Fibroblast of lung (primary cell): Measurements from ENCODE around the gene GPR25. TPM values are rescaled to one million over a fixed set of nuclear protein-coding genes. Genes with fewer than 3 reads are reported as not detected.

ENCODE experiments used
- DNase-seq, 2 donors: peaks; one replicate each; pipeline versions ENCODE4 v3.0.0 to v3.0.0-alpha.2; 2010; ENCODE audit warnings: low read depth in 2 of 2
- H2AFZ ChIP-seq: 2 replicates; pipeline ENCODE4 v1.5.1; 2012; ENCODE audit warnings: low read length, control low read depth, inconsistent platforms
- H3K27ac ChIP-seq: 2 replicates; pipeline ENCODE4 v1.5.1; 2011; ENCODE audit warnings: low read length, control low read depth; ENCODE audit not compliant: insufficient read depth
- H3K27me3 ChIP-seq: 2 replicates; pipeline ENCODE4 v1.5.1; 2011; ENCODE audit warnings: mild to moderate bottlenecking, low read length; ENCODE audit not compliant: control insufficient read depth, insufficient read depth
- H3K36me3 ChIP-seq: 2 replicates; pipeline ENCODE4 v1.5.1; 2011; ENCODE audit warnings: low read length; ENCODE audit not compliant: control insufficient read depth, insufficient read depth
- H3K4me1 ChIP-seq: 2 replicates; pipeline ENCODE4 v1.5.1; 2011; ENCODE audit warnings: low read length; ENCODE audit not compliant: control insufficient read depth, insufficient read depth; ENCODE audit errors: extremely low read depth
- H3K4me2 ChIP-seq: 2 replicates; pipeline ENCODE4 v1.5.1; 2011; ENCODE audit warnings: low read length, control low read depth; ENCODE audit not compliant: insufficient read depth; ENCODE audit errors: extremely low read depth
- H3K4me3 ChIP-seq, 4 experiments: fragments of 200-600 bp in 1 of 4; sonication (generic) in 1 of 4; replicated peaks in 1 of 4; 2 replicates each; pipeline ENCODE4 v1.5.1; 2011 to 2016; ENCODE audit warnings: low read length in 4 of 4, low read depth in 3 of 4, mild to moderate bottlenecking in 3 of 4, control low read depth in 2 of 4, inconsistent platforms in 1 of 4, mixed read lengths in 1 of 4; ENCODE audit not compliant: insufficient read depth in 1 of 4; ENCODE audit errors: control extremely low read depth in 1 of 4
- H3K79me2 ChIP-seq: 2 replicates; pipeline ENCODE4 v1.5.1; 2012; ENCODE audit warnings: mild to moderate bottlenecking, low read length, inconsistent platforms; ENCODE audit not compliant: control insufficient read depth, insufficient read depth
- H3K9ac ChIP-seq: 2 replicates; pipeline ENCODE4 v1.5.1; 2011; ENCODE audit warnings: mild to moderate bottlenecking, low read length, control low read depth; ENCODE audit not compliant: insufficient read depth
- H3K9me3 ChIP-seq: 2 replicates; pipeline ENCODE4 v1.5.1; 2012; ENCODE audit warnings: low read depth, low read length; ENCODE audit not compliant: control insufficient read depth, insufficient read depth
- H4K20me1 ChIP-seq: 2 replicates; pipeline ENCODE4 v1.5.1; 2011; ENCODE audit warnings: low read length; ENCODE audit not compliant: control insufficient read depth, insufficient read depth; ENCODE audit errors: extremely low read depth
- CTCF ChIP-seq, 2 donors: IDR thresholded peaks in 1 of 2; conservative IDR thresholded peaks in 1 of 2; 1 replicate in 1 of 2; 2 replicates in 1 of 2; pipeline ENCODE4 v1.5.1; 2011 to 2012; ENCODE audit warnings: low read length in 2 of 2, control low read depth in 1 of 2, inconsistent platforms in 1 of 2, low read depth in 1 of 2, mild to moderate bottlenecking in 1 of 2
- EZH2 ChIP-seq: IDR thresholded peaks from 2 replicates; pipeline ENCODE4 v1.5.1; 2012; ENCODE audit warnings: low read length, control low read depth, mild to moderate bottlenecking; ENCODE audit errors: missing control alignments
- polyA plus RNA-seq, 2 donors: library from polyadenylated mRNA; depleted of rRNA in 1 of 2; stranded (reverse) in 1 of 2; unstranded in 1 of 2; fragments of >200 nt; gene quantifications; 2 replicates each; pipeline ENCODE4 v1.2.1, GENCODE V29; 2011 to 2012; ENCODE audit warnings: missing spikeins in 1 of 2
- total RNA-seq: library from RNA; depleted of rRNA; stranded (reverse); fragments of >200 nt; gene quantifications from 2 replicates; pipeline ENCODE4 v1.2.1, GENCODE V29; 2014

GPR25 gene
- total and polyA plus RNA-seq, 2 donors (not counting 1 experiment from before 2014, with no cell fraction given), result not detected

GRCh38 chr1:200869753-200870391, 2.9 kb upstream of the GPR25 start:
- no peaks in the 10 kb centered on the region for H3K9me3 ChIP-seq
- H3K4me1 ChIP-seq, result no peaks in the 10 kb centered on the region
- no peak overlapping the region for H3K9ac ChIP-seq
- H3K79me2 ChIP-seq, result no peaks in the 10 kb centered on the region
- H3K4me3 ChIP-seq, result no peak overlapping the region
- TF ChIP-seq EZH2 (no peak), CTCF (conservative IDR thresholded peaks at IDR 0.05 in 1 of 2, IDR thresholded peaks at IDR 0.05 in 1 of 2; ENCODE audit: low read depth in 1 of 2, low read length in 2 of 2) (no peak)
- no peak overlapping the region for H2AFZ ChIP-seq
- DNase-seq, result no peak
- peaks cover 39% of the 10 kb centered on the region for H3K27me3 ChIP-seq
- no peaks in the 10 kb centered on the region for H3K36me3 ChIP-seq
- H3K4me2 ChIP-seq, result no peak overlapping the region
- H4K20me1 ChIP-seq, result no peaks in the 10 kb centered on the region
- no peak overlapping the region for H3K27ac ChIP-seq

GRCh38 chr1:200873116-200873670, 412 bp downstream of the GPR25 start:
- no peak overlapping the region for H3K27ac ChIP-seq
- no peaks in the 10 kb centered on the region for H3K36me3 ChIP-seq
- DNase-seq, result no peak
- TF ChIP-seq EZH2 (peak; percentile 79), CTCF (conservative IDR thresholded peaks at IDR 0.05 in 1 of 2, IDR thresholded peaks at IDR 0.05 in 1 of 2; ENCODE audit: low read depth in 1 of 2, low read length in 2 of 2) (no peak)
- no peak overlapping the region for H3K9ac ChIP-seq
- peaks cover 52% of the 10 kb centered on the region for H3K27me3 ChIP-seq
- H3K9me3 ChIP-seq, result no peaks in the 10 kb centered on the region
- no peak overlapping the region for H2AFZ ChIP-seq
- H3K79me2 ChIP-seq, result no peaks in the 10 kb centered on the region
- no peaks in the 10 kb centered on the region for H4K20me1 ChIP-seq
- no peaks in the 10 kb centered on the region for H3K4me1 ChIP-seq
- peak overlapping the region; percentile 68 for H3K4me2 ChIP-seq
- no peak overlapping the region for H3K4me3 ChIP-seq

GRCh38 chr1:200873671-200874397, 1.1 kb downstream of the GPR25 start:
- TF ChIP-seq EZH2 (peak; percentile 55), CTCF (conservative IDR thresholded peaks at IDR 0.05 in 1 of 2, IDR thresholded peaks at IDR 0.05 in 1 of 2; ENCODE audit: low read depth in 1 of 2, low read length in 2 of 2) (no peak)
- Histone ChIP-seq H4K20me1 (no peaks in the 10 kb centered on the region), H2AFZ (no peak overlapping the region), H3K27me3 (peaks cover 52% of the 10 kb centered on the region), H3K79me2 (no peaks in the 10 kb centered on the region), H3K4me1 (no peaks in the 10 kb centered on the region), H3K9ac (no peak overlapping the region), H3K27ac (no peak overlapping the region), H3K36me3 (no peaks in the 10 kb centered on the region), H3K9me3 (no peaks in the 10 kb centered on the region), H3K4me3 (no peak overlapping the region), H3K4me2 (peak overlapping the region; percentile 68)
- no peak for DNase-seq
